ENCODE results near the gene KLF15.

KLF15 gene

DNA sequence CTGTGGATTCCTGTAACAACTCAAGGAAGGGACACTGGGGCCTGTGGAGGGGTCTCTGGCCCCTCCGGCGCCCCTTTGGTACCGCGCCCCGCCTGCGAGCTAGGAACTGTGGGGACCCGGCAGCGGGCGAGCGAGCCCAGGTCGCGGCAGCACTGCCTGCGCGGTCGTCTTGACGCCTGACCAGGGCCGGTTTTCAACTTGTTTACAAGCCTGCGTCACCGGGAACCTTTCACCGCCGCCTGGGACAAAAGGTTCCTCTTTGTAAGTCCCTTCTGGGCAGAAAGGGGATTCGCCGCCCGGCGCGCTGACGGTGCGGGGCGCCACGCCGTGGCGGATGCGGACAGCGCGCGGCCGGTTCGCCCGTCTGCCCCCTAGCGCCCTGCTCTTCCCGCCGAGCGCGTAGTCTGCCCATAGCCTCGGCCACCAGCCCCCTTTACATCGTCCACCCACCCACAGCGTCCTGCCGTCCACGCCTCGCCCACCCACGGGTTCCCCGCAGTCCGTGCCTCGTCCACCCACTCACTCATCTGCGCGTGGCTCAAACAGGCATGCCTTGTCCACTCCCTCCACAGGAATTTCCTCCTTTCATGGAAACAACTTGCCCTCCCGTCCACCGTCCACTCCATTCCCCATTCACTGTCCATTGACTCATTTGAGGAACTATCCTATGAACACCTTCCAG lies 32.0 kb upstream of the KLF15 start:
- DNase-seq (ENCODE audit: low read depth in 2 of 2) = peak in 1 of 2 donors; percentile 17

DNA sequence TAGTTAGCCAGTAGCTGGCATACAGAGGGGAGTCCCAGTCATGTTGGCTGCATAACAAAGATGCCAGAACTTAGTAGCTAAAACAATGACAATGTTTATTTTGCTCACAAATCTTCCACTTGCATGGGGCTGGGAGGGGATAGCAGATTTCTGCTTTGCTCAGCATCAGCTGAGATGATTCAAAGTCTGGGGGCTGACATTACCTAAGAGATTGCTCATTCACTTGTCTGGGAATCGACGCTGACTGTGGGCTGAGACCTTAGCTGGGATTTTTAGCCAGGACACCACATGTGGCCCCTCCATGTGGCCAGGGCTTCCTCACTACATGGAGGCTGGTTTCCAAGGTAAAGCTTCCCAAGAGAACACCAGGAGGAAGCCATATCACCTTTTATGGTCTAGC lies 24.8 kb upstream of the KLF15 start:
- no peak for DNase-seq (ENCODE audit: low read depth in 2 of 2)

DNA sequence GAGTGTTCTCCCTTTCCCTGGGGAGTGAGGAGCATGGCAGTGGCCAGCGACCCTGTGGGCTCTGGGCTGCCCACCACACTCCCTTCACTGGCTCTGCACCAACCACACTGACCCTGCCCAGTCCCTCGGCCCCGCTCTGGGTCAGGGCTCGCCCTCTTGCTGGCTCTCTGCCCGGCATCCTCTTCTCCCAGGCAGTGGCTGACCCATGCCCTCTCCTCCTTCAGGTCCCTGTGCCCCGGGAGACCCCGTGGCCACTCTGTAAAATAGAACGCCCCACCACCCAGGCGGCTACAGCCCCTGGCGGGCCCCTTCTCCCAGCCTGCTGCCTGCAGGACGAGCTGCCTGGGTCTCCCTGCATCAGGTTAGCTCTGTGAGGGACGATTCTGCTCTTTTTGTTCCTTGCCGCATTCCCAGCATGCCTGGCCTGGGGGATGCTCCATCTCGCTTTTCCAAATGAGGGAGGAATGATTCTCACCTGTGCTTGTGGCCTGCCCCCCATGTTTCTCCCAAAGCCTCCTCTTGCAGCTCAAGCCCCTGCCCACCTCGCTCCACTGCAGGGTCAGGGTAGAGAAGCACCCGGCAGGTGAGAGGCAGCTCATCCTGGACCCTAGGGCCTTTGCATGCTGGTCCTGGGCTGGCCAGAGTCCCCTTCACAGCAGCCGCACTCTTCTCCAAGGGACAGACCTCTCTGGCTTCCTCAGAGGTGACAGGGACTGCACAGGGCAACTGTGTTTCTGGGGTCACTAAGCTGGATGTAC lies 23.0 kb upstream of the KLF15 start:
- DNase-seq (ENCODE audit: low read depth in 2 of 2) = no peak

DNA sequence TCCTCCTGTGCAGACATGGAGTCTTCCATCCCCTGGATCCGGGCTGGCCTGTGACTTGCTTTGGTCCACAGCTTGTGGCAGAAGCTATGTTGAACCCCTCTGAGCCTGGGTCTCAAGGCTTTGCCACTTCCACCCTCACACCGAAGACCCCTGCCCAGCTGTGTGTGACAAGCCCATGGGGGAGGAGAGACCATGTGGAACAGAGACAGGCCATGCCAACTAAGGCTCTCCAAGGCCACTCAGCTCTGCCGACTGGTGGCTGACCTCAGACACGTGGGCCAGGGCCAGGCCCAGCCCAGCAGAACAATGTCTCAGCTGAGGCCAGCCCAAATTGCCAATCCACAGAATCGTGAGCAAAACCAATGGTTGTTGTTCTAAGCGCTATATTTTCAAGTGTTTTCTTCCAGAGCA lies 21.1 kb upstream of the KLF15 start:
- DNase-seq (ENCODE audit: low read depth in 2 of 2) = no peak

DNA sequence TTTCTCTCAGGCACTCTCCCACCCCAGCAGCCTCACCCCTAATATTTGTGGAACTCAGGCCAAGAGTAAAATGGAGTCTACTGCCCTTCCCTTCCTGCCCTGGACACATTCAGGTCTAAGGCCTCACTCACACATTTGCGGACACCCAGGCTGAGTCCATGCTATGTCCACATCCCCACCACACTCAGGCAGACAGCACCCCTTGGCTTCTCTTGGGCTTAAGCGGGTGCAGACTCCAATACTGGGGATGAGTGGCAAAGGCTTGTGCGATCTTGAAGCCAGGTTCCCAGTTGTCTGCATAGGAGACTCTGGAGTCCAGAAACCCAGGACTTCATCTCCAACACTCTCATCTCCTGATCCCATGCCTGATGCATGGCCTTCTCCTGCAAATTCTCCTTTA lies 20.0 kb upstream of the KLF15 start:
- DNase-seq (ENCODE audit: low read depth in 2 of 2) = no peak

DNA sequence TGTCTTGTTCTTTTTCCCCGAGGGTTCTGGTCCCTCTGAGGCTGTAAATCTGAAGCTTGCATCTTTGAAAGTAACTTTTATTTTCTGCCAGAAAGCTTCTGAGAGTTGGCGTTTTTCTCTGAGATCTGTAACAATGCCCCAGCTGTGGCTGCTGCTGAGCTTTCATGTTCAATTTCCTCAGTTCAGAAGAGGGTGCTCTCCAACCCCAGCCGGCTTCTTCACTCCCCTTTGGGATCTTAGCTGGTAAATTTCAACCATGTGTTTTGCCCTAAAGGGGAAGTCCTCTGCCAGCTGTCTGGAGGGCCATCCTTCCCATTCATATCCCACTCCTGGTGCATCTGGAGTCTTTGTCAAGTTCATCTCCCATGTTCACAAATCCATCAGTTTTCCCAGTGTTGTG lies 19.2 kb upstream of the KLF15 start:
- no peak for DNase-seq (ENCODE audit: low read depth in 2 of 2)

DNA sequence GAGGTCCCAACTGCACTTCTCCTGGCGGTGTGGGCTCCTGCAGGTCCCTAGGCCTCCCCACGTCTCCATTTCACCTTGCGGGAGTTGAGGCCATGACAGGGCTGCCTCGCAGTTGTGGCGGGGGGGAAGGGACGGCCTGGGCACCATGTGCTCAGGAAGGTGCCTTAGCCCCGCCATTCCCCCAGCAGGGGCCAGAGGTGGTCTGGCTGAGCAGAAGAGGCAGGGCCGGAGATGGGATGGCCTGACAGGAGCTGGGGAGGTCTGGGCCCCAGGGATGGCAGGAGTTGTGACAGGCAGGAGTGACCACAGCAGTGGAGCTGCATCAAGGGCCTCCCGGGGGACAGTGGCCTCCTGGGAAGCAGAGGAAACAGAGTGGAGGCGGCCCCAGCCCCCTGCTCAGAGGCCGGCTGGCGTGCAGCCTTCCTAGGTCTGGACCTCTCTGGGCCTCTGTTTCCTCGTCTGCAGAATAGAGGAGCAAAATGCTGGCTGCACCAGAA lies 18.7 kb upstream of the KLF15 start:
- DNase-seq (ENCODE audit: low read depth in 2 of 2) = no peak

DNA sequence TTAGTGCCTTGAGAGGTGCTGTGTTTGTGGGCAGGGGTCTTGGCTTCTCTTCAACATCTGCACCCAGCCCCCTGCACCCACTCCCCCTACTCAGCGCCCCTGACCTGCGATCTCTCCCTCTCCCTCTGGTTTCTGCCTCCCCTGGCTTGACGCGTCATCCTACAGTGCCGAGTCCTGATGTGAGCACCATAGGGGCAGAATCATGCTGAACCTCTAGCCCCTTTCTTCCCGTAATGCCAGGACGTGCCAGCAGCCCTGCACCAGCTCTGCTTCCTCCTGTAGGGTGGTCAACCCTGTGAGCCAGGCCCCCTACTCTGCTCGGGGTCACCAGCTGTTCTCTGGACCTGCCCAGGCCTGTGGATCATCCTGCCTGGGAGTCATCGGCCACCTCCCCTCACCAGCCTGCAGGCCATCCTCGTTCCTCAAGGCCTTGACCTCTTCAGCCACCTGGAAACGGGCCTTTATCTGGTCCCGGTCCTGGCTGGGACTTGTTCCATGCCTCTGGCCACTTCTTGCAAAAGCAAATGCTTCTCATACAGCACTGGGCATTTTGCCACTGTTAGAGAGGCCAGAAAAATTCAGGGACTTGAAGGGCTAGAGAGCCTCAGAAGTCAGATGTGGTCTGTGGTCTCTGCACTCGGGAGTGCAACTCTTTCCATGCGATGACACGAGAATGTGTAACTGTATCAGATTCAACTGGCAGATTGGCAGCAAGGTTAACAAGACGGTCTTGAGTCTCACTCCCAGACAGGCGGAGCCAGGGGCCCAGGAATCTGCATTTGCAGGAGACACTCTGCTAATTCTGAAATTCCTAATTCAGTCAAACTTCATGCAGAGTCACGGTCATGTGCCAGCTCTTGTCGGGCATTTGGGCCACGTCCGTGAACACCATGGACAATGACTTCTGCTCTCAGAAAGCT lies 16.7 kb upstream of the KLF15 start:
- no peak for DNase-seq (ENCODE audit: low read depth in 2 of 2)

DNA sequence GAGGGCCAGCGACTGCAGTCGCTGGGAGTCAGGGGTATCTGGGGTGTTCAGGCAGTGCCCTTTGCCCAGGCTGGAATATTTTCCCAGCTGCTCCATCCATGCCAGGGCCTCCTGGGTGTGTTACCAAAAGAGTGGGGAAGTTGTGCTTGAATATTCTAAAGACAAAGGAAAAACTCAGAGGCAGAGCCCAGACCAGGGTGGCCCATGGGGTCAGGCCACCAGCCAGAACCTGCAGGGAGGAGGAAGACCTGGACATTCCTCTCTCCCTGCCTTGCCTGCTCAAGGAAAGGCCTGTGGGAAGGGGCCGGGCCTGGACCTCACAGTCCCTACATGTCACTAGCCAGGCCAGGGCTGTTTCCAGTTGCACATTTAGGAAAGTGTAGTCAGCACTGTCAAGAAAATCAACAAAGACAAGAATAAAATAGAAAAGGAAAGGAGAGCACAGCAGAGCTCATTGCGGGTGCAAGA lies 16.0 kb upstream of the KLF15 start:
- DNase-seq (ENCODE audit: low read depth in 2 of 2) = no peak

DNA sequence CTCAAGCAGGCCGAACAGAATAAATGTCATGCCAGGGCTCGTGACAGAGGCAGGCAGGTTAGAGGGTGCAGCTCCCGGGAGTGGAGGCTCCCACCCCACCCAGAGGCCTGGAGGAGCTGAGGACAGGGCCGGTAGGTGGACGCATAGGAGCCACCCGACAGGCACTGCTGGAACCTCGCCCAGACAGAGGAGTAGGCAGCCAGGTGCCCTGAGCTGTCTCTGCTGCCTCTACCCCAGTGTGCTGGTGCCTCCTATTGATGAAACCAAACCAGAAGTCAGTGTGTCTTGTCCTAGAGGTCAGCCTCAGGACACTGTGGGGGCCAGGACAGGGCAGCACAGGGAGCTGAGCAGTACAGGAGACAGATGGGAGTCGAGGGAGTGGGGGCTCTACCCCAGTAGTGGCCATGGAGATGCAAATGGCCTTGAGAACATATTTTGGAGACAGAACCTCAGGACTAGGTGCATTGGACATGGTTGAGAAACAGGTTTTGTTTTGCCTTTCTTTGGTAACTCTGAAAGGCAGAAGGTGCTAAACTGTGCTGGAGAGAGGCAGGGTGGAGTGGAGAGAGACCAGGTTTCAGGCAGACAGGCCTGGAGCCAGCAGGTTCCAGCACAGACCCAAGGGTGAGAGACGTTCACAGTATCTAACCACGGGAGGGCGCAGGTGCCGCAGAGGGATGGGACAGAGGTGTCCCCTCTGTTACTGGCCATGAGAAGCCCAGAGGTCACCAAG lies 15.4 kb upstream of the KLF15 start:
- no peak for DNase-seq (ENCODE audit: low read depth in 2 of 2)

DNA sequence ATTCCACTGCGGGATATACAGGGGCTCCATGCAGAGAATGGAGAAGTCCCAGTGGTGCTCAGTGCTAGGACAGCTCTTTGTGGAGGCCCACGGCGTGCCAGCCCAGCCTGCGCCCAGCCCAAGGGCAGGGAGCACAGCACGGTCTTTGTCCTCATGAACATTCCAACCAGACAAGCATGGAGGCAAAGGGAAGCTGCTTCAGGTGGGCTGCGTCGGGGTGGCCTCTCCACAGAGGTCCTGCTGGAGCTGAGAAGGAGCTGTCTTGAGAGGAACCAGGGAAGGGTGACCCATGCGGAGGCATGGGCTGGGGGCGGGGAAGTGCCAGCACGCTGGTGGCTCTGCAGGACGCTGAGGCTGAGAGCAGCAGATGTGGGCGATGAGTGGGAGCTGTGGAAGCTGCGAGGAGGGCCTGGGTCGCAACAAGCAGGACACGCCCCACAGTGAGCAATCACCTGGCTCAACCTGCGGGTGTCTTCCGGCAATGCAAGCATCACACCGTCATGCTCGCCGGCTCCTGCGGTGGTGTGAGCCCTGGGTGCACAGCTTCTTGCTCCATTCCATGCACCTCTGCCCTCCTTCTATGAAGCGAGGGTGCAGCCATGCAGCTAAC lies 14.0 kb upstream of the KLF15 start:
- DNase-seq (ENCODE audit: low read depth in 2 of 2) = no peak

DNA sequence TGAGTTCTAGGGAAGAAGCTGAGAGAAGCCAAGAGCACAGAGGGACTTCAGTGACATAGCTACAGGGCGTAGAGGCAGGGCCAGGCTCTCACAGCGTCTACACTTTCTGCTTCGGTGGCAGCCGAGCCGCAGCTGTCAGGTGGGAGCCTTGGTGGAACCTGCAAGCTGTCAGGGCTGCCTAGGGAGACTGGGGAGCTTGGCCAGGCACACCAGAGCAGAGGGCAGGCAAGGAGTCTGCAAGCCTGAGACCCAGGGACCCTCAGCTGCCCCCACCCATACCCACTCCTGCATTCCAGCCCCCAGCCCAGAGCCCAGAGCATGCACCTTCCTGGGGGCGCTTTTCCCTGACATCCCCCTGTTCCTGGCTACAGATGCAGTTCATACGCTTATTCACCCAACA lies 13.4 kb upstream of the KLF15 start:
- no peak for DNase-seq (ENCODE audit: low read depth in 2 of 2)

DNA sequence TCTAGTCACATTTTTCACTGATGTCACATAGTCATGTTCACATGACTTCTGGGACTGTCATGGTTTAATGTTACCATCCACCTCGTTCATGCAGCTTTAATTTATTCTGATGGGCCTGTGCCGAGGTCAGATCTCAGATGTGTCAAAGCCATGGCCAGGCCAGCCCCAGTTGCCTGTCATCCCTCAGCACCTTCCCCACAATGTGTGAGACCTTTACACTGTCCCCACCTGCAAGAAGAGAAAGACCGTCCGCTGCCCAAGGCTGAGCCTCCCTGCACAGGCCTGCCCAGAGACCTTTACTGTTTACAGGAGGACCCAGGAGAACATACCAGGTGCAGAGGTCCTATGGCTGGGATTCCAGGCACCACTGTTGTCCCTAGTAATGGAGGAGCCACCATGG lies 12.8 kb upstream of the KLF15 start:
- no peak for DNase-seq (ENCODE audit: low read depth in 2 of 2)

DNA sequence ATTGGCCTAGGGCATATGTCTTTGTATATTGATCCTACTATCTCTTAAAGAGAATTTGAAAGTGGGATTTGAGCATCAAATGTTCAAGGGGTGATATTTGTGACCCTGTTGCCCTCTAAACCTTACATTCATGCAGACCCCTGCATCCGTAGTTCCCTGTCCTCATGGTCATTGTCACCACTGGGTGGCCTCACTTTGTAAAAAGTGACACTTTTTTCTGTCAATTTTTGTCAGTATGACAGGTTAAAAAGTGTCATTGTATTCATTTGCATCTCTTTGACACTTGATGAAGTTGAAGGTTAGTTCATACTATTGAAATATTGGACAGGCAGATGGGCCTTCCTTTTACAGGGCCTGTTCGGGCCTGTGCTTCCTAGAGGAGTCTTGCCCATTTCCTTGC lies 12.3 kb upstream of the KLF15 start:
- no peak for DNase-seq (ENCODE audit: low read depth in 2 of 2)

DNA sequence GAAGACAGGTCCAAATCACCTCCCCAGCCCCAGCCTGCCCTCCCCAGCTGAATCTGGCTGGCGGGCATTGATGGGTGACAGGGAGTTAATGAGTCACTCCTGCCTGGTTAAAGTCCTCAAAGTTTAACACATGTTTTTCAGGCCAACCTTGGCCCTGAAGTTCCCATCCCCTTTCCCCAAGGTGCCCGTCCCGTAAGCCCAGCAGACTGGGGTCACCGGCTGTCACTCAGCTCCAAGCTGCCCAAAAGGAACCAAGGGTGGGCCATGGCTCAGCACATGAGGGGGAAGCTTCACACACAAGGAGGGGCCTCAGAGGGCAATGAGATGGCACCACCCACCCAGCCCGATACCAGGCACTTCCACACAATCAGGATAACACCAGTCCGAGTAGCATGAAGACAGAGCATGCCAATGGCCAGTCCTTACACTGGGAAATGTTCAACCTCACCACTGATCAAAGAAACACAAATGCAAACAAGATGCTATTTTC lies 10.2 kb upstream of the KLF15 start:
- no peak for DNase-seq (ENCODE audit: low read depth in 2 of 2)

DNA sequence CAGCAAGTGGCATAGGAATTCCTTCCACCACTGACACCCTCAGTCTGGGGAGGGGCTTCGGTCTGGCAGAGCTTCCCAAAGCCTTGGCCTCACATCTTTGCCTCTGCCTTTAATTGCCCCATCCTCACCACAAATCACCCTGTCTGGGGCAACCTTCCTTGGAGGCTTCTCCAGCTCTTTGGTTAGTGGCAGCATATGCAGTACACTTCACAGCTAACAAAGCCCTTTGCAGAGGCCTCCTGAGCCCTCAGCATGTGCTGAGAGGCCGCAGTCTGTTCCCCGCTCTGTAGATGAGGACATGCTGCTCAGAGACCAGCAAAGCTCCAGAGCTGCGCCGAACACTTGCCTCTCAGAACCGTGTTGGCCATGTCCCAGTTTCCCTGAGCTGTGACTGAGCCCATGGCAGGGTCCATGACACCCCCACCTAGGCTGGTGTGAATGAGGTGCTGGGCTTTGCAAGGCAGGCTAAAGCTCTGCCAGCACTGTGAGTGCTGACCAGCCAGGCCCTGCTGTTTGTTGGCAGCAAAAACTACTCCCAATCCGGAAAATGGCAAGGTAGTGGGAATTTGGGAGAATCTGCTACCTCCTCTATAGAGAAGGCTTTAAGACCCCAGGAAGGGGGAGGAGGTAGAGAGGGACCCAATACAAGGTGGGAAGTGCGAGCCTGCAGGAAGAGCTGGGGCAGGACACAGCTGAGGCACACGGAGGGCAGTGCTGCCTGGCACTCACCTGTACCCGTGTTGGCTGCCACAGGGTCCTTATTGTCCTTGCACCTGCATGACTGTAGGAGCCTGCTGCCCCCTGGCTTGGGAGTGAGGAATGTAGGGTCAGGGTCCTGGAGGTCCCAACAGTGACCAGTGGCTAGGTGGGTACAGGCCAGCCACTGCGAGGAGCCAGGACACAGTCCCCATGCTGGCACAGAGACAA lies 8.4 kb upstream of the KLF15 start:
- DNase-seq (ENCODE audit: low read depth in 2 of 2) = no peak

DNA sequence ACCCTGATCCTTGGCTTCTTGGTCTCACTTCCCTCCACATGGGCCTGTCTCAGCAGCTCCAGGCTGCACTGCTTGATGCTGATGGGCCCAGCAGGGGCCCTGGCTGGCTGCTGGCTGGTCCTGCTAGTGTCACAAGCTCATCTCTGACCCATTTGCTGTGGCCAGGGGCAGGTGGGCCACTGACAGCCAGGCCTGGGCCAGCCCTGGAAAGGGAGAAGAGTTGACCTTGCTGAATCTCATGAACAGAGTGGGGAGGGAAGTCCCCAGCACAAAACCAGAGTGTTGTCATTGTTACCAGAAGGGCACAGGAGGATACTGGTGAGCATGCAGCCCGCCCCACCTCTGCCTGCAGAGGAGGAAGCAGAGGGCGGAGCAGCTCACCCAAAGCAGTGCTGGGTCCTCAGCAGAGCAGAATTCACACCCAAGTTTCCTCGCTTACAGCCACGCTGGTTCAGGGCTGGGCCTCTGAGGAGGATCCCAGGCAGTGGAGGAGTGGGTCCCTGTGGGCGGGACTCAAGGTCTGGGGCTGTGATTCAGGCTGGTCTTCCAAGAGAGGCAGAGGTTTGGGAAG lies 7.6 kb upstream of the KLF15 start:
- DNase-seq (ENCODE audit: low read depth in 2 of 2) = no peak

DNA sequence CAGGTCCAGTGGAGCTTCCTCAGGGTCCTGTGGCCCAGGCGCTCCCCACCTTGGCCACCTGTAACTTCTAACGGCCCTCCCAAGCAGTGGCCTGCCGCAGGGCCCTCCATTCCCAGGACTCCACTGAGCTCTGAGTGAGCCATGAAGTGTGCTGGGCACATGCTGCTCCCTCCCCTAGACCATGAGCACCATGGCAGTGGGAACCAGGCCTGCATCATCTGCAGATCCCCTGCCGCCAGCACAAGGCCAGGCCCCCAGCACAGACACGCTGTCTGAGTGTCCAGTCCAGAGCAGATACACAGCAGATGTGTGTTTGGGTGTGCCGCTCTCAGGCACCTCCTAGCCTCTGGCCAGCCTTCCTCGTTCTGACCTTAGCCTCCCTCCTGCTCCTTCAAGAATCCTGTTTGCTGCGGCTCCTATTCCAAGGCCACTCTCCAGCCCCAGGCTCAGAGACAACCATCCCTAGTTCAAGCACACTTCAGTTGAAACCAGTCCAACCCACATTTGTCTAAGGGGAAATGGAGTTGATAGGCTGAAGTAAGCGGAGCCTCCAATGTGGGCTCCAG lies 7.0 kb upstream of the KLF15 start:
- DNase-seq (ENCODE audit: low read depth in 2 of 2) = no peak

DNA sequence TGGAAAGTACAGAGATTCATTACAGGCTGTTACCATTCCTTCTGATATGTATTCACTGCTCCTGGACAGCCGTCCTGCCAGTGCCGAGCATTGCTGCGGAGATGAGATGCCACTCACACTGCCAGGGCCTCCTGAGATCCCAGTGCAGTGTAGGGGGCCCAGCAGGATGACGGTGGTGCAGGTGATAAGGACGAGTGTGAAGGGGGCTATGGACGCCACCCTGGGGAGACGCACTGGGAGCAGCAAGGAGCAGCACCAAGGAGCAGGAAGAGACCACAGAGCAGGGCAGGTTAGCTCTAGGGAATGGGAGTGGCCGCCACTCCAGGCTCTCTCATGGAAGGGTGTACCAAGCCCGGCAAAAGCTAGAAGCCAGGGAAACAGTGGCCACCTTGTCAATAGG lies 4.0 kb upstream of the KLF15 start:
- DNase-seq (ENCODE audit: low read depth in 2 of 2) = no peak
